Measurements from ENCODE around the gene MARF1.
"Not testable (repeated sequence)": the region's sequence is repeated elsewhere in the genome, so short reads cannot be mapped to it uniquely, and the experiment has no call there.

Gene MARF1

GRCh38 chr16:15566095-15566494 lies 76.9 kb downstream of the MARF1 start:
- DNase-seq = no peak

DNA sequence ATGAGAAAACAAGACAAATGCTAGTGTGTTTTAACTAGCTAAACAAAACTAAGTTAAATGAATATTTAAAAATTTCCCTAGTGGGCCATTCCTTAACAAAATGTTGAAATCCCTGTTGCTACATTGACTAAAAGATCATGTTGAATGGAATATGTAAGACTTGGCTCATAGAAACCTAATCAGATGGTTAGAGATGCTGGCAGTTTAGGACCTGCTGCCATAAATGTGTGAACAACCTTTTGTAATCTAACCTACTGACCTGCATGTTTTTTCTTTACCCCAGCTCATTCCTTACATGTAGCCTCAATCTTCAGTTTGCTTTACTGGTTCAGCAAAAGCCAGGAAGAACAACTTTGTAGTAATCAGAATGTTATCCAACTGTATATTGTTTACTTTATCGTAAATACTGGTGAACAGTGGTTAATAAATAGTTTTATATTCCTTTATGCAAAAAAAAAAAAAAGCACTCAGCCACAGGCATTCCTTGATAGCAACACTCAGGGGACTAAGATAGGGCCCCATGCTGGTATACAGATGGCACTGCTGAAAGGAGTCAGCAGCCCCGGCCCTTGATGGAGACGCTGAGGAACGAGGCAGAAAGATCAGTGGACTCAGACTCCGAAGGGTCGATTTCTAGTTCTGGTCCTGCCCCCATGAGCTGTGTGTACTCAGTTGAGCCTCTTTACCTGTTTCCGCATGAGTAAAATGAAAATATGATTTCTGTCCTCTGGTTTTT lies 78.2 kb downstream of the MARF1 start:
- DNase-seq = no peak

- no peak for DNase-seq
Observed at GRCh38 chr16:15559176-15559575, 83.8 kb downstream of the MARF1 start.

- DNase-seq = no peak
Observed at GRCh38 chr16:15557258-15557657, 85.7 kb downstream of the MARF1 start.

DNA sequence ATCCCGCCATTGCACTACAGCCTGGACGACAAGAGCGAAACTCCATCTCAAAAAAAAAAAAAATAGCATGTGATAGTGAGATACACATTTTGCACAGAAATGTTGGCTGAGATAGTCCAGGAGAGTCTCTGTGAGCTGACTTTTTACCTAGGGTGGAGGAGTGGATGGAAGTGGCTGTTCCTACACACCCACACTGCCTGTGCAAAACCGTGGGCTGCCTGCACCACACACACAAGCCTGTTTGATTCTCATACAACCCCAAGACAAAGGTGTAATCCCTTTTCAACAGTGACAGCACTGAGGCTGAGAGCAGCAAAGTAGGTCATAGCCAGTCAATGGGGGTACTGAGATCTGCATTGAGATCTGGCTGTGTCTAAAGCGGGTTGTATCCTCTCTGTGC lies 86.8 kb downstream of the MARF1 start:
- no peak for DNase-seq

DNA sequence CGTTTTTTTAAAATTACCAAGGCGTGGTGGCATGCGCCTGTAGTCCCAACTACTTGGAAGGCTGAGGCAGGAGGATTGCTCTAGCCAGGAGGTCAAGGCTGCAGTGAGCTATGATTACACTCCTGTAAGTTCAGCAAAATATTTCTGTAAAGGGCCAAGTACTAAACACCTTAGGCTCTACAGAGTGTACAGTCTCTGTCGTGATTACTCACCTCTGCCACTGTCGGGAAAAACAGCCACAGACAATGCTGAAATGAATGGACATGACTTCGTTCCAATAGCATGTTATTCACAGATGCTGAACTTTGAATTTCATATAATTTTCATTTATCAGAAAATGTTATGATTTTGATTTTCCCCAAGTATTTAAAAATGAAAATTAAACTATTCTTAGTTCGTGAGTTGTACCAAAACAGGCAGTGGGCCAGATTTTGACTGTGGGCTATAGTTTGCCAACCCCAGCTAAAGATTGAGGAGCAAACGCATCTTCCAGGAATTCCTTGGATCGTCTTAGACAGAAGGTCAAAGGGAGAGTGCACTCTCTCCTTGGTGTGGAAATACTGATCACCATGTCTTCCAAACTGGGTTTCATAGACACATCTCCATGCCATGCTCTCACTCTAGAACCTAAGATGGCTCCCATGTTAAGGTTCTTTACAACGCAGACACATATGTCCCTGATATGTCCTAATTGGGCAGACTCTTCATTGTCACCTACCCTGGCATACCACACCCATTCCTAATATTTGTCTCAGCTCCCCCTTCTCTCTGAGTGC lies 89.5 kb downstream of the MARF1 start:
- no peak for DNase-seq

GRCh38 chr16:15552507-15552906 lies 90.4 kb downstream of the MARF1 start:
- no peak for DNase-seq

GRCh38 chr16:15548482-15548891 lies 94.5 kb downstream of the MARF1 start:
- no peak for DNase-seq

- no peak for DNase-seq
Observed at GRCh38 chr16:15547768-15548096, 95.2 kb downstream of the MARF1 start.

GRCh38 chr16:15547072-15547767 lies 95.7 kb downstream of the MARF1 start:
- not testable (repeated sequence) for DNase-seq

DNA sequence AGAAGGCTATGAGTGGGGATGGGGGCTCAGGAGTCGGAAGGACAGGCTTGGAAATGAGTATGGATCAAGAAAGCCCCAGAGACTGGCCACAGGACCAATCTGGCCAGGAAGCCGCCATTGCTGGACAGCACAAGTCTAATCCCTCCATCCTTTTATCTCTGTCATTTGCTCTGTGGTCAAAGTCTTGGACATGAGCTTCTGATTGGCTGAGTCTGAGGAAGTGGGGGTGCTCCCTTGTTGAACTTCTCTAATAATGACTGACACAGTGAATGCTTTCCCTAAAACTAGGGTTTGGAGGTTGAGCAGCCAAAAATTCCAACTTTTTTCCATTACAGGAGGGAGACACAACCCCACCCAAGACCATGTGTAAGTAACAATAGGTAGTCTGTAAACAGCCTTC lies 97.4 kb downstream of the MARF1 start:
- no peak for DNase-seq

GRCh38 chr16:15544405-15544804 lies 98.5 kb downstream of the MARF1 start:
- DNase-seq = no peak

Measured in SHP77 treated with DMSO at 0.1 percent for 48 hours (cell line).